GM12801 (cell line): ENCODE results near the gene USP49.

Experiments used
- CTCF ChIP-seq: IDR thresholded peaks from one replicate; pipeline ENCODE4 v1.5.1; 2011; ENCODE audit warnings: control low read depth; ENCODE audit not compliant: insufficient read length; ENCODE audit errors: extremely low read depth

The USP49 gene

GRCh38 chr6:41896281-41896680, 1.1 kb upstream of the USP49 start:
- TF ChIP-seq CTCF = no peak

GRCh38 chr6:41894366-41895299, 542 bp downstream of the USP49 start:
- TF ChIP-seq CTCF = no peak

- no peak for TF ChIP-seq CTCF
Observed at GRCh38 chr6:41892921-41893564, 2.1 kb downstream of the USP49 start.

GRCh38 chr6:41887331-41887751, 7.8 kb downstream of the USP49 start:
- no peak for TF ChIP-seq CTCF

- TF ChIP-seq CTCF = no peak
Observed at GRCh38 chr6:41885930-41886329, 9.2 kb downstream of the USP49 start.

GRCh38 chr6:41884957-41885356, 10.2 kb downstream of the USP49 start:
- no peak for TF ChIP-seq CTCF

- no peak for TF ChIP-seq CTCF
Observed at GRCh38 chr6:41881506-41881905, 13.7 kb downstream of the USP49 start.
